SH-SY5Y (cell line): ENCODE measurements around the gene THADA.

Source experiments
- GATA2 ChIP-seq: IDR thresholded peaks from 2 replicates; pipeline ENCODE4 v1.6.1; 2011; ENCODE audit warnings: mild to moderate bottlenecking, low read depth, low read length
- GATA3 ChIP-seq: IDR thresholded peaks from 2 replicates; pipeline ENCODE4 v1.6.1; 2011; ENCODE audit warnings: low read depth, mild to moderate bottlenecking, low read length, moderate library complexity

The THADA gene

GRCh38 chr2:43305012-43305411 lies 290.8 kb downstream of the THADA start:
- TF ChIP-seq GATA3 (no peak), GATA2 (no peak)

GRCh38 chr2:43303889-43304288 lies 291.9 kb downstream of the THADA start:
- TF ChIP-seq GATA3: no peak
- TF ChIP-seq GATA2: no peak

GRCh38 chr2:43302961-43303494 lies 292.8 kb downstream of the THADA start:
- TF ChIP-seq GATA2: no peak
- no peak for TF ChIP-seq GATA3

- TF ChIP-seq GATA2: no peak
- no peak for TF ChIP-seq GATA3
Observed at GRCh38 chr2:43302182-43302960, 293.5 kb downstream of the THADA start.

- TF ChIP-seq GATA2 (no peak), GATA3 (no peak)
Observed at GRCh38 chr2:43300781-43301583, 294.9 kb downstream of the THADA start.

GRCh38 chr2:43300222-43300621 lies 295.6 kb downstream of the THADA start:
- TF ChIP-seq GATA2: no peak
- no peak for TF ChIP-seq GATA3

- no peak for TF ChIP-seq GATA2
- TF ChIP-seq GATA3: no peak
Observed at GRCh38 chr2:43298500-43298899, 297.3 kb downstream of the THADA start.

- no peak for TF ChIP-seq GATA3
- TF ChIP-seq GATA2: no peak
Observed at GRCh38 chr2:43294973-43295603, 300.8 kb downstream of the THADA start.

GRCh38 chr2:43293744-43294695 lies 301.8 kb downstream of the THADA start:
- TF ChIP-seq GATA3: no peak
- TF ChIP-seq GATA2: no peak

GRCh38 chr2:43292851-43293743 lies 302.7 kb downstream of the THADA start:
- TF ChIP-seq GATA2 (no peak), GATA3 (no peak)

GRCh38 chr2:43292297-43292696 lies 303.5 kb downstream of the THADA start:
- TF ChIP-seq GATA3 (no peak), GATA2 (no peak)

GRCh38 chr2:43289331-43289730 lies 306.5 kb downstream of the THADA start:
- TF ChIP-seq GATA3: no peak
